GM11168 (cell line): ENCODE measurements around the gene CFAP46.

Source experiments
- in situ Hi-C: fragments of 300-500 bp; cut with MboI; formaldehyde crosslinking; loops from one replicate; pipeline ENCODE4 v1.12.0; 2022; ENCODE audit warnings: low sequenced_read_pairs; ENCODE audit not compliant: unreplicated experiment

The CFAP46 gene

GRCh38 chr10:132872658-132873057 lies 69.7 kb downstream of the CFAP46 start:
- in situ Hi-C loops: no loop called here

- in situ Hi-C loops: no loop called here
These were observed 71.9 kb downstream of the CFAP46 start for GRCh38 chr10:132870426-132870825.

GRCh38 chr10:132869621-132870020 lies 72.7 kb downstream of the CFAP46 start:
- in situ Hi-C loops: no loop called here

- in situ Hi-C loops: no loop called here
These were observed 73.4 kb downstream of the CFAP46 start for GRCh38 chr10:132868995-132869394.

- in situ Hi-C loops: no loop called here
These were observed 74.3 kb downstream of the CFAP46 start for GRCh38 chr10:132867801-132868644.

- in situ Hi-C loops: no loop called here
These were observed 75.6 kb downstream of the CFAP46 start for GRCh38 chr10:132866601-132867381.

- in situ Hi-C loops: no loop called here
These were observed 76.3 kb downstream of the CFAP46 start for GRCh38 chr10:132865851-132866600.

- in situ Hi-C loops: no loop called here
These were observed 77.2 kb downstream of the CFAP46 start for GRCh38 chr10:132865171-132865631.

GRCh38 chr10:132862485-132863420 lies 79.6 kb downstream of the CFAP46 start:
- in situ Hi-C loops: no loop called here

- in situ Hi-C loops: no loop called here
These were observed 80.4 kb downstream of the CFAP46 start for GRCh38 chr10:132861884-132862461.

GRCh38 chr10:132861116-132861691 lies 81.2 kb downstream of the CFAP46 start:
- in situ Hi-C loops: no loop called here

- in situ Hi-C loops: no loop called here
These were observed 81.8 kb downstream of the CFAP46 start for GRCh38 chr10:132860532-132860931.

GRCh38 chr10:132859084-132859855 lies 83.1 kb downstream of the CFAP46 start:
- in situ Hi-C loops: no loop called here

GRCh38 chr10:132858121-132859081 lies 84.0 kb downstream of the CFAP46 start:
- in situ Hi-C loops: no loop called here

GRCh38 chr10:132856869-132857524 lies 85.4 kb downstream of the CFAP46 start:
- in situ Hi-C loops: no loop called here

- in situ Hi-C loops: no loop called here
These were observed 86.5 kb downstream of the CFAP46 start for GRCh38 chr10:132855889-132856288.
